Measurements from ENCODE around the gene GGPS1. TPM values are rescaled to one million over a fixed set of nuclear protein-coding genes. Genes with fewer than 3 reads are reported as not detected.
"Not testable (repeated sequence)": the region's sequence is repeated elsewhere in the genome, so short reads cannot be mapped to it uniquely, and the experiment has no call there.

The GGPS1 gene
- total RNA-seq, 2 donors from 2014 or later: 13.5 to 33.2 TPM

- ATAC-seq (ENCODE audit: insufficient number of reproducible peaks, low FRiP score, low read depth) (no peak), DNase-seq (ENCODE audit: low spot score) (no peak)
- no peak overlapping the region for H3K4me3 ChIP-seq
- TF ChIP-seq, protein P1, sequence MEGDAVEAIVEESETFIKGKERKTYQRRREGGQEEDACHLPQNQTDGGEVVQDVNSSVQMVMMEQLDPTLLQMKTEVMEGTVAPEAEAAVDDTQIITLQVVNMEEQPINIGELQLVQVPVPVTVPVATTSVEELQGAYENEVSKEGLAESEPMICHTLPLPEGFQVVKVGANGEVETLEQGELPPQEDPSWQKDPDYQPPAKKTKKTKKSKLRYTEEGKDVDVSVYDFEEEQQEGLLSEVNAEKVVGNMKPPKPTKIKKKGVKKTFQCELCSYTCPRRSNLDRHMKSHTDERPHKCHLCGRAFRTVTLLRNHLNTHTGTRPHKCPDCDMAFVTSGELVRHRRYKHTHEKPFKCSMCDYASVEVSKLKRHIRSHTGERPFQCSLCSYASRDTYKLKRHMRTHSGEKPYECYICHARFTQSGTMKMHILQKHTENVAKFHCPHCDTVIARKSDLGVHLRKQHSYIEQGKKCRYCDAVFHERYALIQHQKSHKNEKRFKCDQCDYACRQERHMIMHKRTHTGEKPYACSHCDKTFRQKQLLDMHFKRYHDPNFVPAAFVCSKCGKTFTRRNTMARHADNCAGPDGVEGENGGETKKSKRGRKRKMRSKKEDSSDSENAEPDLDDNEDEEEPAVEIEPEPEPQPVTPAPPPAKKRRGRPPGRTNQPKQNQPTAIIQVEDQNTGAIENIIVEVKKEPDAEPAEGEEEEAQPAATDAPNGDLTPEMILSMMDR (IDR thresholded peaks at IDR 0.05): no peak
- H3K9me3 ChIP-seq: no peaks in the 10 kb centered on the region
- H3K4me1 ChIP-seq (ENCODE audit: control insufficient read depth in 1 of 2, low read depth in 2 of 2): no peaks in the 10 kb centered on the region
- H3K36me3 ChIP-seq: no peaks in the 10 kb centered on the region
- H3K27ac ChIP-seq: no peak overlapping the region
- H3K27me3 ChIP-seq (replicated peaks; ENCODE audit: insufficient read depth): no peaks in the 10 kb centered on the region
Measured at GRCh38 chr1:235351898-235352297, 23.5 kb downstream of the GGPS1 start.

- Histone ChIP-seq H3K9me3 (no peaks in the 10 kb centered on the region), H3K27me3 (replicated peaks; ENCODE audit: insufficient read depth) (no peaks in the 10 kb centered on the region), H3K4me3 (no peak overlapping the region), H3K4me1 (ENCODE audit: control insufficient read depth in 1 of 2, low read depth in 2 of 2) (no peaks in the 10 kb centered on the region), H3K36me3 (no peaks in the 10 kb centered on the region), H3K27ac (no peak overlapping the region)
- DNase-seq (ENCODE audit: low spot score) (no peak), ATAC-seq (ENCODE audit: insufficient number of reproducible peaks, low FRiP score, low read depth) (no peak)
- TF ChIP-seq, protein P1 (IDR thresholded peaks at IDR 0.05): no peak
Measured at GRCh38 chr1:235357485-235358373, 29.4 kb downstream of the GGPS1 start.

DNA sequence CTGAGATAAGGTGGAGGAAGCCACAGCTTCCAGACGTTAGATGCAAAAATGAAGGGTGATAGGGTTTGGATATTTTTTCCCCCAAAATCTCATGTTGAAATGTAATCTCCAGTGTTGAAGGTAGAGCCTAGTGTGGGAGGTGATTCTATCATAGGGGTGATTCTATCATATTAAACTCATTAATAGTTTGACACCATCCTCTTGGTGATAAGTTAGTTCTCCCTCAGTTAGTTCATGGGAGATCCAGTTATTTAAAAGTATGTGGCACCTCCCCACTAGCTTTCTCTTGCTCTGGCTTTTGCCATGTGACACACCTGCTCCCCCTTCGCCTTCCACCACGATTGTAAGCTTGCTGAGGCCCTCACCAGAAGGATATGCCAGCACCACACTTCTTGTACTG lies 30.5 kb downstream of the GGPS1 start:
- Histone ChIP-seq H3K9me3 (no peaks in the 10 kb centered on the region), H3K36me3 (no peaks in the 10 kb centered on the region), H3K27ac (no peak overlapping the region), H3K4me1 (ENCODE audit: control insufficient read depth in 1 of 2, low read depth in 2 of 2) (no peaks in the 10 kb centered on the region), H3K27me3 (replicated peaks; ENCODE audit: insufficient read depth) (no peaks in the 10 kb centered on the region), H3K4me3 (no peak overlapping the region)
- TF ChIP-seq, protein P1 (IDR thresholded peaks at IDR 0.05): no peak
- ATAC-seq (ENCODE audit: insufficient number of reproducible peaks, low FRiP score, low read depth): no peak
- DNase-seq (ENCODE audit: low spot score): no peak

DNA sequence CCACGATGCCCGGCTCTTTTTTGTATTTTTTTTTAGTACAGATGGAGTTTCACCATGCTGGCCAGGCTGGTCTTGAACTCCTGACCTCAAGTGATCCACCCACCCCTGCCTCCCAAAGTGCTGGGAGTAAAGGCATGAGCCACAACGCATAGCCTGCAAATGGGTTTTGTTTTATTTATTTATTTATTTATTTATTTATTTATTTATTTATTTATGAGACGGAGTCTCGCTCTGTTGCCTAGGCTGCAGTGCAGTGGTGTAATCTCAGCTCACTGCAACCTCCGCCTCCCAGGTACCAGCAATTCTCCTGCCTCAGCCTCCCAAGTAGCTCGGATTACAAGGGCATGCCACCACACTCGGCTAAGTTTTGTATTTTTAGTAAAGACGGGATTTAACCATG lies 35.8 kb downstream of the GGPS1 start:
- H3K36me3 ChIP-seq; H3K27me3 ChIP-seq (replicated peaks; ENCODE audit: insufficient read depth); H3K4me1 ChIP-seq (ENCODE audit: control insufficient read depth in 1 of 2, low read depth in 2 of 2); H3K27ac ChIP-seq; H3K4me3 ChIP-seq; H3K9me3 ChIP-seq; ATAC-seq (ENCODE audit: insufficient number of reproducible peaks, low FRiP score, low read depth); DNase-seq (ENCODE audit: low spot score): not testable (repeated sequence)

DNA sequence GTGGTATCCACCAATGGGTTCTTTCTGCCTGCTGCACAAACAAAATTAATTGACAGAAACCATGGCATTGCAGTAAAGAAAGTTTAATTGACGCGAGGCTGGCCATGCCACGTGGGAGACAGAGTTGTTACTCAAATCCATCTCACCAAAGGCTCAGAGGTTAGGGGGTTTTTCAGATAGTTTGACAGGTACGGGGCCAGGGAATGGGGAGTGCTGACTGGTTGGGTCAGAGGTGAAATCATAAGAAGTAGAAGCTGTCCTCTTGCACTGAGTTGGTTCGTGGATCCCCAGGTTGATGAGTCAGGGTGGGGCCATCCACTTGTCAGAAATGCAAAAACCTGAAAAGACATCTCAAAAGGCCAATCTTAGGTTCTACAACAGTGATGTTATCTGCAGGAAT lies 37.9 kb downstream of the GGPS1 start:
- DNase-seq (ENCODE audit: low spot score): no peak
- no peaks in the 10 kb centered on the region for H3K36me3 ChIP-seq
- TF ChIP-seq, protein P1 (IDR thresholded peaks at IDR 0.05): no peak
- no peak overlapping the region for H3K4me3 ChIP-seq
- peaks cover 4 to 6% of the 10 kb centered on the region in 2 donors for H3K4me1 ChIP-seq (ENCODE audit: control insufficient read depth in 1 of 2, low read depth in 2 of 2)
- ATAC-seq (ENCODE audit: insufficient number of reproducible peaks, low FRiP score, low read depth): no peak
- no peaks in the 10 kb centered on the region for H3K27me3 ChIP-seq (replicated peaks; ENCODE audit: insufficient read depth)
- no peaks in the 10 kb centered on the region for H3K9me3 ChIP-seq
- no peak overlapping the region for H3K27ac ChIP-seq
